ENCODE data around the gene GARNL3.

DNA sequence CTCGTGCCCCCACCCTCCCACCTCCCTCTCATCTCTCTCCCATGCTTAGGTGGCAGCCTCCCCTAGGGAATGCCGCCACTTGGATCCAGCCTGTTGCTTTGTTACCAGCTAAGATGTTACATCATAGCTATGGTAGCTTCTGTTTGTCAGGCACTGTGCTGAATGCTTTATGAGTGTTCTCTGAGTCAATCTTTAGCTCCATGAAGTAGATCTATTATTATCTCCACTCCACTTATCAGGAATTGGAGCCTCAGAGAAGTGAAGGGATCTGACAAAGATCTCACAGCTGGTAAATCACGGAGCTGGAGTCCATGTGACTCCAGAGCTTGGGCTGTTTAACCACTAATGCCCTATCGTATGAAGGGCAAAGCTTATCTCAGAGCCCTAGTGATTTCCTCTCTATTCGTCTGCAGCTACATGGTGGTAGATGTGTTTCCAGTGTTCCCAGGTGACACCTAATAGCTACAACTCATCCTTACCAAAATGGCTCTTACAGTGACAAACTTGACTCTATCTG is 54.1 kb downstream of the GARNL3 start:
- TF ChIP-seq CTCF (IDR thresholded peaks at IDR 0.05; ENCODE audit: poor library complexity) (no peak), EZH2phosphoT487 (IDR thresholded peaks at IDR 0.05; ENCODE audit: low read depth, severe bottlenecking, unreplicated experiment) (no peak), EZH2 (IDR thresholded peaks at IDR 0.05; ENCODE audit: borderline replicate concordance) (no peak)

All from hepatocyte (in vitro differentiated cells).